Peyer's patch (tissue), 4 donors: ENCODE results near the gene PIEZO2.

Experiments
- POLR2A ChIP-seq, 2 donors: fragments of 450-650 bp; IDR thresholded peaks; one replicate each; pipeline ENCODE4 v1.5.1; 2017; ENCODE audit warnings: antibody characterized with exemption in 2 of 2, mild to moderate bottlenecking in 2 of 2, moderate library complexity in 2 of 2
- TF ChIP-seq, protein P1 (sequence below), 6 experiments: fragments of 450-650 bp in 4 of 6; fragments of 200-600 bp in 2 of 6; sonication (generic) in 1 of 6; IDR thresholded peaks; one replicate each; pipeline ENCODE4 v1.5.1; 2017 to 2019; ENCODE audit warnings: antibody characterized with exemption in 6 of 6, mild to moderate bottlenecking in 3 of 6, moderate library complexity in 1 of 6

- TF ChIP-seq, protein P1, sequence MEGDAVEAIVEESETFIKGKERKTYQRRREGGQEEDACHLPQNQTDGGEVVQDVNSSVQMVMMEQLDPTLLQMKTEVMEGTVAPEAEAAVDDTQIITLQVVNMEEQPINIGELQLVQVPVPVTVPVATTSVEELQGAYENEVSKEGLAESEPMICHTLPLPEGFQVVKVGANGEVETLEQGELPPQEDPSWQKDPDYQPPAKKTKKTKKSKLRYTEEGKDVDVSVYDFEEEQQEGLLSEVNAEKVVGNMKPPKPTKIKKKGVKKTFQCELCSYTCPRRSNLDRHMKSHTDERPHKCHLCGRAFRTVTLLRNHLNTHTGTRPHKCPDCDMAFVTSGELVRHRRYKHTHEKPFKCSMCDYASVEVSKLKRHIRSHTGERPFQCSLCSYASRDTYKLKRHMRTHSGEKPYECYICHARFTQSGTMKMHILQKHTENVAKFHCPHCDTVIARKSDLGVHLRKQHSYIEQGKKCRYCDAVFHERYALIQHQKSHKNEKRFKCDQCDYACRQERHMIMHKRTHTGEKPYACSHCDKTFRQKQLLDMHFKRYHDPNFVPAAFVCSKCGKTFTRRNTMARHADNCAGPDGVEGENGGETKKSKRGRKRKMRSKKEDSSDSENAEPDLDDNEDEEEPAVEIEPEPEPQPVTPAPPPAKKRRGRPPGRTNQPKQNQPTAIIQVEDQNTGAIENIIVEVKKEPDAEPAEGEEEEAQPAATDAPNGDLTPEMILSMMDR (IDR thresholded peaks at IDR 0.05), result no peak
- no peak for TF ChIP-seq POLR2A (IDR thresholded peaks at IDR 0.05)
Observed at GRCh38 chr18:11081009-11081532, 68.3 kb downstream of the PIEZO2 start.
